BJ (cell line): Measurements from ENCODE around the gene TTC16. TPM values are rescaled to one million over a fixed set of nuclear protein-coding genes. Genes with fewer than 3 reads are reported as not detected.

Source experiments
- CTCF ChIA-PET: fragments of 350-600 bp; formaldehyde crosslinking; extraction: SDS; loops from one replicate; lab custom pipeline; 2021; ENCODE audit warnings: antibody characterized with exemption, inconsistent platforms; lab: Yijun Ruan, JAX
- POLR2A ChIA-PET: fragments of 300-600 bp; sonication (Branson Sonifier 250); formaldehyde crosslinking; extraction: SDS; loops from one replicate; lab custom pipeline; 2021; ENCODE audit warnings: antibody characterized with exemption; lab: Charles Lee
- DNase-seq: peaks from one replicate; pipeline ENCODE4 v3.0.0-alpha.2; 2011; ENCODE audit warnings: low read depth
- H3K27me3 ChIP-seq: 2 replicates; pipeline ENCODE4 v1.6.0; 2011; ENCODE audit warnings: low read length; ENCODE audit not compliant: control insufficient read depth, insufficient read depth
- H3K36me3 ChIP-seq: 2 replicates; pipeline ENCODE4 v1.5.1; 2011; ENCODE audit warnings: low read length; ENCODE audit not compliant: control insufficient read depth, insufficient read depth
- H3K4me3 ChIP-seq: 2 replicates; pipeline ENCODE4 v1.5.1; 2011; ENCODE audit warnings: low read depth, mild to moderate bottlenecking, control low read depth, low read length
- CTCF ChIP-seq: IDR thresholded peaks from 2 replicates; pipeline ENCODE4 v1.5.1; 2011; ENCODE audit warnings: low read depth, mild to moderate bottlenecking, control low read depth, inconsistent platforms, low read length, moderate library complexity; ENCODE audit not compliant: insufficient read depth
- polyA plus RNA-seq: library from polyadenylated mRNA; depleted of rRNA; stranded (reverse); fragments of >200 nt; gene quantifications from 2 replicates; pipeline ENCODE4 v1.2.3, GENCODE V29; 2011

Gene TTC16
- polyA plus RNA-seq, 1 experiment = 0.07 TPM

GRCh38 chr9:127731938-127732337, 16.1 kb downstream of the TTC16 start:
- CTCF ChIA-PET = interaction anchor here (1.0 to 2.9 kb wide), 5 partner anchors 9 to 191 kb away, joined by 3 to 12 read pairs (median 4); no protein-coding TSS in a partner anchor
- POLR2A ChIA-PET = no interaction called here
- H3K27me3 ChIP-seq = peaks cover under 1% of the 10 kb centered on the region; the same call in 1 of the 2 replicates
- H3K36me3 ChIP-seq = no peaks in the 10 kb centered on the region; the same call in 1 of the 2 replicates
- TF ChIP-seq CTCF = no peak
- DNase-seq = no peak
- H3K4me3 ChIP-seq = no peak overlapping the region

GRCh38 chr9:127732444-127732843, 16.6 kb downstream of the TTC16 start:
- no peak overlapping the region for H3K4me3 ChIP-seq
- TF ChIP-seq CTCF = no peak
- H3K27me3 ChIP-seq = peaks cover 2% of the 10 kb centered on the region; the same call in 1 of the 2 replicates
- ChIA-PET POLR2A (no interaction called here), CTCF (interaction anchor here (0.8 to 2.9 kb wide), 5 partner anchors 8 to 143 kb away, joined by 3 to 12 read pairs (median 3); no protein-coding TSS in a partner anchor)
- DNase-seq = no peak
- no peaks in the 10 kb centered on the region; the same call in 1 of the 2 replicates for H3K36me3 ChIP-seq

- peaks cover 6% of the 10 kb centered on the region for H3K27me3 ChIP-seq
- ChIA-PET POLR2A (no interaction called here), CTCF (interaction anchor here (1.0 to 3.5 kb wide), 16 partner anchors 9 to 273 kb away, joined by 3 to 70 read pairs (median 11); partner anchors contain the start of genes PTRH1 and TTC16)
- no peak overlapping the region for H3K4me3 ChIP-seq
- no peak for DNase-seq
- no peak for TF ChIP-seq CTCF
- no peaks in the 10 kb centered on the region; the same call in 1 of the 2 replicates for H3K36me3 ChIP-seq
Measured at GRCh38 chr9:127733614-127734013, 17.7 kb downstream of the TTC16 start.

- Histone ChIP-seq H3K36me3 (no peaks in the 10 kb centered on the region; the same call in 1 of the 2 replicates), H3K4me3 (peak overlapping the region; percentile 55), H3K27me3 (peaks cover 6% of the 10 kb centered on the region)
- DNase-seq = no peak
- POLR2A ChIA-PET = no interaction called here
- TF ChIP-seq CTCF = no peak
- CTCF ChIA-PET = interaction anchor here (0.5 to 3.5 kb wide), 75 partner anchors 10 to 402 kb away, joined by 3 to 70 read pairs (median 5); partner anchors contain the start of genes CDK9, ENG, PIP5KL1 and PTRH1
Measured at GRCh38 chr9:127734247-127734746, 18.4 kb downstream of the TTC16 start.

- TF ChIP-seq CTCF = peak; percentile 96
- peak; percentile 75 for DNase-seq
- ChIA-PET CTCF (interaction anchor here (0.5 to 3.5 kb wide), 85 partner anchors 9 to 401 kb away, joined by 3 to 70 read pairs (median 4); partner anchors contain the start of genes CDK9, ENG, PIP5KL1 and PTRH1), POLR2A (interaction anchor here (0.6 kb wide), 1 partner anchor 146 kb away, joined by 11 read pairs; no protein-coding TSS in a partner anchor)
- Histone ChIP-seq H3K4me3 (peak within 1 kb of the TSS; percentile 55), H3K36me3 (no peaks in the 10 kb centered on the region; the same call in 1 of the 2 replicates), H3K27me3 (peaks cover 6% of the 10 kb centered on the region)
Measured at GRCh38 chr9:127734747-127735529, 19.1 kb downstream of the TTC16 start, which contains the start of gene TOR2A. Gene TOR2A, minus strand, starts transcription at chr9:127735294. Its CDS starts 24 bp downstream, at chr9:127735270.
